HuH-7 (cell line): Measurements from ENCODE around the gene RGL4.

ENCODE experiments used
- DNase-seq: peaks from one replicate; pipeline ENCODE4 v3.0.0; 2011; ENCODE audit warnings: low spot score

Gene RGL4

DNA sequence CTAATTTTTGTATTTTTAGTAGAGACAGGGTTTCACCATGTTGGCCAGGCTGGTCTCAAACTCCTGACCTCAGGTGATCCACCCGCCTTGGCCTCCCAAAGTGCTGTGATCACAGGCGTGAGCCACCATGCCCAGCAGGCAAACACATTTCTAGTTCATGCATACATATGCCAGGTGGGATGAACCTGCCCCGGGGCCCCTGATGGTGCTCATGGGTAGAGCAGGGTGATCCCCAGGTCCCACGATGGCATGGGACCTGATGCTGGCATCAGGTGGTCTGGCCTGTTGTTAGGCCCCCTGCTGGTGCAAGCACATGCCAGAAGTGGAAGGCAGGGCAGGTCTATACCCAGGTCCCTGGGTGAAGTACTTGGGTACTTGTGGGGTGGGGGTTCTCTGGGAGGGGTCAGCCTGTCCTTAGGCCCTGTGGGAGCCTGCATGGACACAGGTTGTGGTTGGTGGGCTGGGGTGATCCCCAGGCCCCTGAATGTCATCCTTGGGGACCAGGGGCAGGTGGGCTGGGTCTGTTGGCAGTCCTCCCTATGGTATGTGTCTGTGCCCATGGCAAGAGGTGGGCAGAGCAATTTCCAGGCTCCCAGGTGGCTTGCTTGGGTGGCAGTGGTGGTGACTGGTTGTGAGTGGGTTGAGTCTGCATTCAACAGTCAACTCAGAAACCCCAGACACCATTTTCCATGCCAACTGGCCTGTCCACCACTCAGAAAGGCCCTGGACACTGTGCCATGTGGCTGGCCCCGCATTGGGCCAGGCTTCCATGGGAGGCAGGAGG, 9.6 kb upstream of the RGL4 start:
- DNase-seq = no peak

DNA sequence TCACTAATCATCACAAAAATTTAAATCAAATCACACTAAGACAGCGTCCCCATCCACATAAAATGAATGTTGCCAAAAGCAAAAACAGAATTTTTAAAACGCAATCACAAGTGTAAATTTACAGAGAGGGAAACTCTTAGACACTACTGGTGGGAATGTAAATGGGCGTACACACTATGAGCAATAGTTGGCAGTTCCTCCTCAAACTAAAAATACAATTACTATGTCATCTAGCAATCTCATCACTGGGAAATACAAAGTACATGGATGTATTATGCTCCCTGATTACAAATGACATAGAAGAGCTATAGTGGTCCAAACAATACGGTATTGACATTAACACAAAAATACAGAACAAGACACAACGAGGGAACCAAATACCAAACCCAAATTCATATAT, 8.7 kb upstream of the RGL4 start:
- no peak for DNase-seq

- DNase-seq = no peak
Observed at GRCh38 chr22:23682827-23683355, 7.9 kb upstream of the RGL4 start.

- DNase-seq = no peak
Observed at GRCh38 chr22:23683545-23683944, 7.3 kb upstream of the RGL4 start.

DNA sequence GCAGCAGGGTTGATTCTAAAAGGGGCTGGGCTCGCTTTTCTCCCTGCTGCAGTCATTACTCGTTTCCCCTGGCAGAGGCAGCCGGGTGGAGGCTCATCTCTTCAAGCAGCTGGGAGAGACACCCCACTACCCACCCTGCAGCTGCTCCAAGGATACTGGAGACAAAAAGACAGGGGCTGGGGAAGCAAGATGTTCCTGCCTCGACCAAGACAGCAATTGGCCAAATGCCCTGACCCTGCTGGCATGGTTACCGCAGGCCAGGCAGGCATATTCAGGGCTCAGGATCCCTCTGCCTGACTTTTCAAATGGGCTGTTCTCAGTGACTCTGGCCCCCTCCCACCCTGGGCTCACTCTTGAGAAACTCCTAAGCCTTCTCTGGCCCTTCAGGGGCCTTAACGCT, 6.8 kb upstream of the RGL4 start:
- DNase-seq = no peak

GRCh38 chr22:23684561-23685031, 6.2 kb upstream of the RGL4 start:
- DNase-seq = no peak

- no peak for DNase-seq
Observed at GRCh38 chr22:23685205-23685784, 5.5 kb upstream of the RGL4 start.

DNA sequence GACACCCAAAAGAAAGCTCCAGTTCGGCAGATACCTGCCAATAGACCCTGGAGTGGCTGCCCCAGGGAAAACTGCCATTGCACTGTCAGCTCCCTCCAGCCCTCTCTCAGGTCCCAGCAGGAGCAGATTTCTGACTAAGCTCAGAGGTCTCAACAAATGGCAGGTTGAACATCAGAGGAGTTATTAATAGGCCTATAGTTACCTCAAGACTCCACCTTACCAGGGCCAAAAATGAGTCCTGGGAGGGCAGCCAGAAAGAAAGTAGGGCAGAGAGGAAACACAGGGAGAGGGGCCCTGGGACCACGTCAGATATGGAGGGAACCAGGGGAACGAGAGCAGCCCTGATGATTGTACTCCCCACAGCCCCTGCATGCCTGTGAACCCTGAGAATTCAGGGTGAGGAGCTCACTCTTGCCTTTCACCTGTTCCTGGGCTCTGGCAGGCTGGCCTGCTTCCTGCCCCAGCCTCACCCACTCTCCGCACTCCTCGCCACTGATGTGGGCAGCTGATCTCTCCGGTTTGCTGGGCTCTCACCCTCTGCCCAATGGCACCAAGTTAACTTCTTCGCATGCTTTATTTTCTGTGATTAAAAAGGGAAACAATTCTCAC, 4.3 kb upstream of the RGL4 start:
- no peak for DNase-seq

- no peak for DNase-seq
Observed at GRCh38 chr22:23688121-23688520, 2.7 kb upstream of the RGL4 start.

DNA sequence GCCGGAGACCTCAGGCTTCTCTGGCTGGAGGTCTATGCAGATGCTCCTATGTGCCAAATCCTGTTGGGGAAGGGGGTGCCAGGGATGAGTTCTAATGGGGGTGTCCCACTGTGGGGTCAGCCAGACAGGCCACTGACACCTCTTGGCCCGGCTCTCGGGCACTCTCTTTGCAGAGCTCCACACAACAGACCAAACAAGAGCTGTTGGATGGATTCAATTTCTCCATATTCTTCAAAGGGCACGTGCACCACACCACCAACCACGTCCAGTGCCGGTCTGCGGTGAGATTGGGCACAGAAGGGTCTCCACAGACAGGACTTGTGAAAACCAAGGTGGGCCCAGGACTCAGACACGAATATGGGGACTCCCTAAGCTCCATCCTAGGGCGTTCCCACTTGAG, 2.2 kb upstream of the RGL4 start:
- no peak for DNase-seq

- DNase-seq = no peak
Observed at GRCh38 chr22:23689414-23689813, 1.4 kb upstream of the RGL4 start.

DNA sequence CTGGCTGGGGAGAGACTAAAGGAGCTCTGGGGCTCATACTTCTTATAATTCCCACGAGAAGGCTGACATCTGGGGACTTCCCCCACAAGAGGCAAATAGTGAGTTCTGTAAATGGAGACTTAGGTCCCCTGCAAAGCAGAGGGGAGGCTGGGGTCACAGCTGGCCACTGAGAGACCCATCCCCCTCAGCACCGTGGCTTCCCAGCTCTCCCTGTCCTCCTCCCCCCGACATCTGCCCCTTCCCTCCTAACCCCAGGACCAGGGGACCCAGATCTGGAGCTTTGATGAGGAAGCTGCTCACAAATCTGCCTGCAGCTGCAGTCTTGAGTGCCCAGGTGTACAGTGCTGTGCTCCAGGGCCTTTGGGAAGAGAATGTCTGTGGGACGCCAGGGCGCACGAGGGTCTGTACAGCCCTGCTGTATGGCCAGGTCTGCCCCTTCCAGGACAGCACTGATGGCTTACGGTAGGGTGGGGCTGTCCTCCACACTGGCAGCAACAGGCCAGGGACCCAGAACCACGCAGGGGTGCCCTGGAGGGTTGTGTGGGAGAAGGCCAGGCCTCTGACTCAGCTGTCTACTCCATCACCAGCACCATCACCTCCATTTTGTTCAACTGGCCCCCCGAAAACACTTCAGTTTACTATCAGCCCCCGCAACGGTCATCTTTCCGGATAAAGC, 1.1 kb downstream of the RGL4 start:
- DNase-seq = no peak

GRCh38 chr22:23692598-23693291, 1.9 kb downstream of the RGL4 start:
- no peak for DNase-seq

DNA sequence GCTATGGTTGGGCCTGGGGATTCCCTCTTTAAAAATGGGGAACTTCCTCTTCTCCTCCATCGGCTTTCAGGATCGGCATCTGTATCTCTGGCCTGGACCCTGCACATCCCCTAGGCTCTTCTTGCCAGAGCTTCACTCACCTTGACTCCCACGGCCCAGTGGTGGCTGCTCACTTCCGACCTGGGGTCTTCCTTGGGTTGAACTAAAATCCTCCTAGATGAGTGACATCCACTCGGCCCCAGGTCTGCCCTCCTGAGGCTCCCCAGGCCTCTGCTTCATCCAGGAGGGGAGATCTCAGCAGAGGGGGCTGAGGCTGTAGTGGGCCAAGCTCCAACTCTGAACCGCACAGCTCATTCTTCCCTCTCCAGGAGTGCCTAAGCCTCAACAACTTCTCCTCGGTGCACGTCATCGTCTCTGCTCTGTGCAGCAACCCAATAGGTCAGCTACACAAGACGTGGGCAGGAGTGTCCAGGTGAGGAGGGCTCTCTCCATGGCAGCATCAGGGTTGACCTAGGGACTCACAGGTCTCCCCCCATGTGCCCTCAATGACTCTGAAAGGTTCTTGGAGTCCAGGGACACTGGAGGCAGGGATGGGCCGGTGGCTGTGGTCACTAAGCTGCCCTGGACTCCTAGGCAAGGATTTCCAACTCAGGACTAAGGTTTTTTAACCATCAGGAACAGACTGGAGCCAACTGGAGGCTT, 3.3 kb downstream of the RGL4 start:
- DNase-seq = no peak

DNA sequence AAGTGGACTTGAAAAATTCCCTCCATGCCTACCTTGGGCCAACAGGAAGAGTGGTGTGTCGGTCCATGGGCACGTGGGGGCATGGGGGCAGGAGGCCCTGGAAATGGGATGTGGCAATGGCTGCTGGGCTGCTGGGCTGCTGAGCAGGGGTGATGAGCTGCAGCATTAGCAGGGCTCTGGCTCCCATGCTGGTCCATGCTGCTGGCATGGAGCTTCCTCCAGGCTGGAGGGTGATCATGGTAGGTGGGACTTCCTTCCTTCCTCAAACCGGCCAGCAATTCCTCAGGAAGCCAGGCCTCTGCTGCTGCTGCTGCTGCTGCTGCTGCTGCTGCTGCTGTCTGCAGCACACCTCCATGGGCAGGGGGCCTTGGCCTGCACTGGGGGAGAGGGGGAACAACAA, 4.3 kb downstream of the RGL4 start:
- no peak for DNase-seq

GRCh38 chr22:23695571-23696325, 4.9 kb downstream of the RGL4 start:
- no peak for DNase-seq

DNA sequence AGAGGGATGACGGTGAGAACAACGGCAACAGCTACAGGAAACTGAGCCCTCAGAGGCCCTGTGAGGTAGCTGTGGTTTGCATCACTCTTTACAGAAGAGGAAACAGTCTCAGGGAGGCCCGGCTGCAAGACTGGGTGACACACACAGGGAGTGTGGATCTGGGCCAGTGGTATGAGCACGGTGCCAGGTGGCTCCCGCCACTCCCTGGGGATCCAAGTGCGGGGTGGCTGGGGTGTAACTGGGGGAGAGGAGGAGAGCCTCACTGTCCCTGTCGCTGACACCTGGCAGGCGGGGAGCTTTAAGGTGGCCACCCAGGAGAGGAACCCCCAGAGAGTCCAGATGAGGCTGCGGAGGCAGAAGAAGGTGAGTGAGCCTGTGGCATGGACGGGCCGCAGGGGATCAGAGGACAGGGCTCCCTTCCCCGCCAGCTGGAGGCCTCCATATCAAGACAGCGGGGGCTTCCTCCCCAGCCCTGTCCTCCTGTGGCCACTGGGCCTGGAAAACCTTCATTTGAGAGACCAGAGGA, 5.6 kb downstream of the RGL4 start:
- DNase-seq = no peak

GRCh38 chr22:23697031-23697970, 6.5 kb downstream of the RGL4 start:
- no peak for DNase-seq

GRCh38 chr22:23698094-23698493, 7.3 kb downstream of the RGL4 start:
- DNase-seq = no peak
